Activated CD4-positive, alpha-beta T cell treated with anti-CD3 and anti-CD28 coated beads, Interleukin-2, amount 50 U/mL, for 4 hours (primary cell): ENCODE measurements around the gene DNAJB12.
"Not testable (repeated sequence)": the region's sequence is repeated elsewhere in the genome, so short reads cannot be mapped to it uniquely, and the experiment has no call there.

Experiments
- DNase-seq, 2 experiments: peaks; one replicate each; pipeline ENCODE4 v3.0.0-alpha.2; 2020

Gene DNAJB12

DNA sequence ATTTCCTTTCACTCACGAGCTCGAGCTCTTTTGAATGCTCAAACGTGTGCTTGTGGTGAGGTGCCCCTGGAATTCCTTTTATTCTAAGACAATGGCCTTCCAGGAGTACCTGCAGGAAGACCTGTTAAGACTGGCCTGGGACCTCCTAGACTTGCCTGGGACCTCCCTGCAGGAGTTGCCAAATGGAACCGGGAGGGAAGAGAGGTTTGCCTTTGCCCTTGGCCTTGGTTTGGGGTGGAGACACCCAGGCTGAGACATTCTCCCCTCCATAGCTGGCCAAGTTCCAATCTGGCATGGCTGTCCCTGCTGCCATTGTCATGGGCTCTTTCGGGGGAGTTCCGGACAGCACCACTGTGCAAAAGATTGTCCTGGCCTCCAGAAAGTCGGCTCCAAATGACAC lies 39.7 kb downstream of the DNAJB12 start:
- no peak for DNase-seq

DNA sequence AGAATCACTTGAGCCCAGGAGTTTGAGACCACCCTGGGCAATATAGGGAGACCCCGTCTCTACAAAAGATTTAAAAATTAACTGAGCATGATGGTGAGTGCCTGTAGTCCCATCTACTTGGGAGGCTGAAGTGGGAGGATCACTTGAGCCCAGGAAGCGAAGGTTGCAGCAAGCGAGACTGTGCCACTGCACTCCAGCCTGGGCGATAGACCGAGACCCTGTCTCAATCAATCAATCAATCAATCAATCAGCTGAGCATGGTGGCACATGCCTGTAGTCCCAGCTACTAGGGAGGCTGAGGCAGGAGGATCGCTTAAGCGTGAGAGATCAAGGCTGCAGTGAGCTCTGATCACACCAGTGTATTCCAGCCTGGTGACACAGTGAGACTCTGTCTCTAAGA lies 40.5 kb downstream of the DNAJB12 start:
- DNase-seq = no peak

DNA sequence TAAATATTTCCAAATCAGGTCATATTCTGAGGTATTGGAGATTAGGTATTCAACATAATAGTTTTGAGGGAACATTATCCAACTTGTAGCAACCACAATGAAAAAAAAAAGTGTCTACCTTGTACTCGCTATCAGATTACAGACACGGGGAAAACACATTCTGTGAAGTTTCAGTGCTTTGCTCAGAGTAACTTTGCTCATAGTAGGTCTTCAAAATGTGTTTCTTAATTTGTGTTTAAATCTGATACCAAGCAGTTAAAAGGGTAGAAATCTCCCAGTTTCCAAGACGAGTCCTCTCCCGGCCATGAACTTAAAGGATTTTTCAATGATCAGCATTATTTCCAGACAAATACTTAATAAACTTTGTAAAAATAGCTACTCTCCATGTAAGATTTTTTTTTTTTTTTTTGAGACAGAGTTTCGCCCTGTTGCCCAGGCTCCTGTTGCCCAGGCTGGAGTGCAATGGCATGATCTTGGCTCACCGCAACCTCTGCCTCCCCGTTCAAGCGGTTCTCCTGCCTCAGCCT lies 41.8 kb downstream of the DNAJB12 start:
- DNase-seq = no peak

DNA sequence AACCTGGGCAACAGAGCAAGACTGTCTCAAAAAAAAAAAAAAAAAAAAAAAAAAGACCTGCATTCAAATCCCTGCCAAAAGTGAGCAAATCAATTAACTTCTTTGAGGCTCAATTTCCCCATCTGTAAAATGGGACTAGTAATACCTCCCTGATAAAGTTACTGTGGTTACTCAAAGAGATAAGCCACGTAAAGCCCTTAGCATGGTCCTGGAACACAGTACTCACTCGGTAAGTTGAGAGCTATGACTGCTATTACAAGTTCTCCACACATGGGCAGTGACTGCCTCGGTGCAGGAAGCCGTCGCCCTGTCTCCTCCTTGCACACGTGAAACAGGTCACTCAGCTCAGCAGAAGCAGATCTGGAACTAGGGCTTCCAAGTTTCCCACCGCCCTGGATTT lies 43.1 kb downstream of the DNAJB12 start:
- no peak for DNase-seq

DNA sequence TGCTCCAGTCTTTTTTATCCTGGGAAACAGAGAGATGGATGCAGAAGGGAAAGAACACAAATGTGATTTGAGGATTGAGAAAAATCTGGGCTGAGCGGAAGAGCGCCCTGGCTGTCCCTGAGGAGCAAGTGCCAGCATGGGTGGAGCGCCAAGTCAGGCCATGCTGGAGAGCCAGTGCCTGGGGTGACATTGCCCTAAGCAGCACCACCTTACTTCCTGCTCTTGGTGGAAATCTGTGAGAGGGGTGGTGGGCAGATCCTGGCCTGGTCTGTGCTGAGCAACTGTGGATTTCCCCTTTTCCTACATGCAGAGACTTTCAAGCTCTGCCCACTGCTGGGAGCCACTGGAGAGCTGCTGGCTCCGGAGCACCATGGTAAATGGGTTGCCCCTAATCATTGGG lies 44.1 kb downstream of the DNAJB12 start:
- DNase-seq = no peak

DNA sequence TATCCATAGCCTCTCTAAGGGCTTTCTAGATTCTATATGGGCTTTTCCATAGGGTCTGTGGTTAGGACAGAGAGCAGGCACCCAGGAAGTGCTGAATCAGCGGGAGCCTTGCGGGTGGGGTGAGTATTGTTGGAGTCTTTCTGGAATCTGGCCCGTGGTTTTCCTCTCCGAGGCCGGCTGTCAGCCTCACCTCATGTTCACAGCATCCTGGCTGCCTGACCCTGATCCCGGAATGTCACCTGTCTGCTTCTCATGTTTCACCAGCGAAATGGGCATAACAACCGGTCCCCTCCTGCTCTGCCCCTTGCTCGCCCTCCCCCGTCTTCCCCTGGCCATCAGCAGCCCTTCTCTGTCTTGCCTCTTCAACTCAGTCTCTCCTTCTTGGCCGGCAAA lies 44.5 kb downstream of the DNAJB12 start:
- no peak for DNase-seq

DNA sequence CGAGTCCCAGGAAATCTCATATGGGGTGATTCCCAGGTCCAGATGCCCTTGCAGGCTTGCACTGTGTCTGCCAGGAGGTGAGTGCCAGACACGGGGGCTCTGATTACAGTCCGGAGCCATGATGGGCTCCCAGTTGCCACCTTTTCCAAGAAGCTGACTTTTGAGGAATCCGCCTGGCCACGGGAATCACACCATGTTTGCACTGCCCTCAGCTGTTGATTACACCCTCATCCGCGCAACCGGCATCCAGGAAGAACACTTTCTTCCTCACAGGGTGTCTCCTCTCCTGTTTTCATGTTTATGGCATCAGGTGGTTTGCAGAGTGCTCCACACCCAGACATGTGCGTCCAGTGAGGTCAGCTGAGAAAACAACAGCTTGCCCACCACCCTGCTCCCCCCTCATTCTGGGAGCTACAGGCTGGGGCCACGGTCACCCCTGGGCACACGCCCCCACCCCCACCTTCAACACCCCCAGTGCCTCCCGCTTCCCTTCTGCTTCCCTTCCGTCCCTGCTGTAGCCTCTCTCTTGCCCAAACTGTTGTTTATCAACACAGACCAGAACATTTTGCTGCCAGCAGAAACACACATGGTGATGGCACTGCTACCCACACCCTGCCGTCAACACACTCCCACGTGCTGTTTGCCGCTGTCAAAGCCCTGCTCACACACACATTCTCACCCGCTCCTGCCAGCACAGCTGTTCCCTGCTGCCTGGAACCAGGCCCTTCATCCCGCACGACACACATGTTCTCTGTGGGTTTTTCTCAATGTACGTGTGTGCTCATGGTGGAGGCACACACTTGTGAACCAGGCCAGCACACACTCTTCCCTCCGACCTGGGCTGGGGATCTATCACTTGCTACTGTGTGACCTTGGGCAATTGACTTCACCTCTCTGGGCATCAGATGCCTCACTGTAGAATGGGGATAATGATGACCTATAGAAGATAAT lies 45.2 kb downstream of the DNAJB12 start:
- no peak for DNase-seq

DNA sequence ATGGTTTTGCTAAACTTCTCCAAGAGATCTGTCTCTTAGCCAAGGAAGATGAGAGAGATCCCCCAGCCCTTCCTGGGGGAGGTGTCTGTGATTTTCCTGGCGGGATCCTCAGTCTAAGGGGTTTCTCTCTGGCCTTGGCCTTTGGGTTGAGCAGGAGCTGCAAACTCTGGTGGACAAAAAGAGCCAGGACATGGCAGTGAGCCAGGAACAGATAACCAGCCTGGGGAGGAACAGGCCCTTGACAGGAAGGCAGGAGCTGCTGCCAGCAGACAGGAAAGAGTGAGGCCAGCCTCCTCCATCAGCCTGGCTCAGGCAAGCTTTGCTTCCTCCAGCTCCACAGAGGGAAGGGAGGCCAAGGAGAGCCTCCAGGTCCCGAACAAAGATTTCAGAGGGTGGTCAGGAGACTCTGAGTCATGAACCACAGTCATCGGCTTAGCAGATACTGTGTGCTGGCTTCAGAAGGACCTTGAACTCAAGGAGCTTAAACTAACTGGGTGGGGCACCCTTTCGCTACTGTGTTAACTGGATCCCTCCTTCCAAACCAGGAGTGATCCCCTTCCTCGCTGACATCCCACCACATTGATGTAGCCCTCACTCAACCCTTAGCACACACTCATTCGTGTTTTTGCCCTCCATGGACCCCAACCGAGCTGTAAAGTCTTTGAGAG lies 46.3 kb downstream of the DNAJB12 start:
- DNase-seq = no peak

DNA sequence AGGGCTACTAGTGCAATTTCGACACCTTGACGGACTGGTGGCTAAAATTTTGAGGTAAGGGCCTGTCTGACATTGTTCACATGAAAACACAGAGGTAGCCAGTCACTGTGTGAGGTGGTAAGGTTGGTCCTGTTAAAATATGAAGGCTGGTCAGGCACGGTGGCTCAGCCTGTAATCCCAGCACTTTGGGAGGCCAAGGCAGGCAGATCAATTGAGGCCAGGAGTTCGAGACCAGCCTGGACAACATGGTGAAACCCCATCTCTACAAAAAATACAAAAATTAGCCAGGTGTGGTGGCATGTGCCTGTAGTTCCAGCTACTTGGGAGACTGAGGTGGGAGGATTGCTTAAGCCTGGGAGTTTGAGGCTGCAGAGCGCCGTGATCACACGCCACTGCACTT lies 47.0 kb downstream of the DNAJB12 start:
- DNase-seq = not testable (repeated sequence)

DNA sequence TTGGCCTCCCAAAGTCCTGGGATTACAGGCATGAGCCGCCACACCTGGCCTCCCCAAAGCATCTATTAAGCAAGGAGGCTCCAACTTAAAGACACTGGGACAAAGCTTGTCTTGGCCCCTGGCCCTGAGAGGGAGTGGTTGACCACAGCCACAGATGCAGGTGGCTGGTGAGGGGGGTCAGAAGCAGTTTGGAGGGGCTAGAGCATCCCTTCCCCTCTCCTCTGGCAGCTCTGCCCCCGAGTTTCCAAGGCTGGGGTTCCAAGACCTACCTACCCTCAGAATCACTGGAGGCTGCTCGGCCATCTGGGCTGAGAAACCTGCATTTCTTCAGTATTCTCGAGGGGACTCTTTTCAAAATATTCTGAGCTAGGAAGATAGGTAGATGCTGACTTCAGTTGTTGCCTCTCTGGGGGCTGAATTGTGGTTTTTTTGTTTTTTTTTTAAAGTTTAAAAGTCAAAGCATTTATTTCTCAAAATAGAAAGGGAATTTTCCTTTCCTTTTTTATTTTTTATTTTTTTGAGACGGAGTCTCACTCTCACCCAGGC lies 48.4 kb downstream of the DNAJB12 start:
- DNase-seq = no peak

DNA sequence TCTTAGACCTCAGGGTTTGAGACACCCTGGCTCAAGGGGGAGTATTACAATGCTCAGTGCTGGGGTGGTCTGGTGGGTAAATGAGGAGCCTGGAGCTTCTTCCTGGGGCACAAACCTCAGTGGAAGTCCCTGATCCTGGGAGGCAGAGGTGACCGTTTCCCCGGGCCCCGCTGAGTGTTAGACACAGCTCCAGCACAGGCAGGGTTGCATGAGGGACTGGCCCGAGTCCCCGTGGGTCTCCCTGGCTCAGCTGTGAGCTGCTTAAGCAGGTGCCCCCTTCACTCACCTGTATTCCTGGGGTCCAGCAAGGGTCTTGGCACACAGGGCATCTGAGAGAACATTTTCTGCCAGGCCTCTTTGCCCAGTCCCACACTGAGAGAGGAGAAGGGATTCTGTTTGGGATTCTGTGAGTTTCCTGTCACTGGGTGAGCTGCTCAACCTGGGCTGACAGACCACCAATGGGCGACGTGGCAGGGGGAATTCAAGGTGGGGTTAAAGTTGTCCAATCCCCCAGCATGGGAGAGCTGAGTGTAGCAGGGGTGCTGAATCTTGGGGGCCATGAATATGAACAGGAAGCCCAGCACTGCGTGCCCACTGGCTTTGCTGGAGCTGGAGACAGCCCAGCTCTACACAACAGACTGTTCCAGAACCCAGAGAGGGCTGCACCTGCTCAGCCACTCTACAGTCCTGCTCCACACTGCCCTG lies 51.1 kb downstream of the DNAJB12 start:
- DNase-seq = no peak

DNA sequence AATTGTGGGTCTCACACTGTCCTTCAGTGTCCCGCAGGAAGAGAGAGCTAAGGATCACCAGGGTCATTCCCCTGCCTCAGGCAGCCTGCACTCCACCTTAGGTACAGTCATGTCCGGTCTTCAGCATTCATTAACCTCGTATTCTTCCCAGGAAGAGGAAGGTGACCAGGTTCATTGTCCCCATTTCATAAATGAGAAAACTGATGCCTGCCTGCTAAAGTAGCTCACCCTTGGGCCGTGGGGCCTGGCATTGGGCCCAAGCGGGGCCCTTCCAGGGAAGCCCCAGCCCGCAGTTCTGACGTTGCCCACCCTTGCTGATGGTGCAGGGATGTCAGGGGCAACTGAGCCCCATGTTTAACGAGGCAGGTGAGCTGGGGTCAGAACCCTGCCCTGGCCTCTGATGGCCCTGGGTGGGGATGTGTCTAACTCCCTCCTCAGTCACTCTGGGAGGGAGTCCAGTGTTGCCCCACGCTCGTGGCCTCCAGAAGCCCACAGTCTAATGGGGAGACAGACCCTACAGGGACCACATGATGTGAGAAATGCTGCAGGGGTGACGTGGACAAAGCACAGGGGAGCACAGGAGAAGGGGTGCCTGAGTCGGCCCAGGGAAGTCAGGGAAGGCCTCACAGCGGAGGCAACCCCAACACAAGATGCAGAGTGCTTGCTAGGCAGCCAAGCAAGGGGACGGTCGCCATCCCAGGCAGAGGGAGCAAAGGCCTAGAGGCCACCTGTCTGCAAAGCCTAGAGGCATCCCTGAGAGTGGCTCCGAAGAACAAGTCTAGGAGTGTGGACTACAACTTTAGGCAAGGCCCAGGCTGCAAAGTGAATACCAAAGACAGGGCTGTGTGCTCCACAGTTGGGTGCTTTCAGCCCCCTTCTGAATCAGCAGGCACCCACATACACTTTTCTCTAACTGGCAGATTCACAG lies 55.9 kb downstream of the DNAJB12 start:
- no peak for DNase-seq

DNA sequence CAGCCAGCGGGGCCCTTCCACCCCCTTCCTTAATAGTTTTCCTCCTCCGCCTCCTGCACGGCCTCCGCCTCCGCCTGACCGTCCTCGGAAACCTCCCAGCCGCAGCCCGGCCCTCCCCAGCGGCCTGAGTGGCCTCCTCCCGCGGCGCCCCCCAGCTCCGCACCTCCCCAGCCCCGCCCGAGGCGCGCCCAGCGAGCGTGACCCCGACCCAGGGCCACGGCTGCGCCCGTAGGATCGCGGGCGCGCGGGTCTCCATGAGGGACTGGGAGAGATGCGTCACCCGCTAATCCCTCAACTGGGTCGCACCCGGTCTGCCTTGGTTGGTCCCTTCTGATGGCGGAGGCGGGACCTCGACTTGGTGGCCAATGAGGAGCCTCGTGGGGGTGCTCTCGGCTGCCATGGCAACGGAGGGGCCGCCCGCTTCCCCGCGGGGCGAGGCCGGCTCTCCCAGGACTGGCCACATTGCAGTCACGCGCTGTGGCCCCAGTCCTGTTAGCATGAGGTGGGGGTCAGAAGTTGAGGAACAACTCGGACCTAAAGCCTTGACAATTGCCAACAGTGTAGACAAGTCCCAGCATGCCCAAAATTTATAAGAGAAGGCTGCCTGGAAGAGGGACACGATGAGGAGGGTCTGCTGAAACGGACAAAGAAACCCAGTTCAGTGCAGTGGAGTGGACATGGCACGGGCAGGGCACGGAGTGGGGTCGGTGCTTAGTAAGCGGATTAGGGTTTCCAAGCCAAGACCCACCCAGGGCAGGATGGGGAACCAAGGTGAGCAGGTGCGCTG lies 56.7 kb downstream of the DNAJB12 start:
- peak; percentile 89 to 92 for DNase-seq

DNA sequence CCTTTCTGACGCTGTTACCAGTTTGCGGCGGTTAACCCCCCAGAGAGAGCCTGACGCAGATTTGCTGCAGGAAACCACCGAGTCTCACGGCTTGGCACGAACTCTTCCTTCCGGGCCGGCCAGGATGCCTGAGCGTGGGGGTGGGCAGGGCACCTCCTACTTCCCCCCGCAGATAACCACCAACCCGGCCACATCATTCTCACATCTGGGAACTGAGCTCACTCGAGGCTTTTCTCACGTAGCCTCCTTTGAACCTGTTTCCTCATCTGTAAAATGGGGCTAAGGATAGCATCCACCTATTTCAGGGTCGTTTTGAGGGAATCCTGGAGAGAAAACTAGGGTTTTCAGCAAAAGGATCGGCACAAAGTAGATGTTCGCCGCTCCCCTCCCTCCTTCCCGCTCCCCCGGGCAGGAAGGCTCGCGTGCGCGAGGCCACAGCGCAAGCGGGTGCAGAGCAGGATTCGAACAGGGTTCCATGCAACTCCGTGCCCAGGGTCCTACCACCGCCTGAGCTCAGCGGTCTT lies 57.4 kb downstream of the DNAJB12 start:
- DNase-seq = peak; percentile 94 to 96

DNA sequence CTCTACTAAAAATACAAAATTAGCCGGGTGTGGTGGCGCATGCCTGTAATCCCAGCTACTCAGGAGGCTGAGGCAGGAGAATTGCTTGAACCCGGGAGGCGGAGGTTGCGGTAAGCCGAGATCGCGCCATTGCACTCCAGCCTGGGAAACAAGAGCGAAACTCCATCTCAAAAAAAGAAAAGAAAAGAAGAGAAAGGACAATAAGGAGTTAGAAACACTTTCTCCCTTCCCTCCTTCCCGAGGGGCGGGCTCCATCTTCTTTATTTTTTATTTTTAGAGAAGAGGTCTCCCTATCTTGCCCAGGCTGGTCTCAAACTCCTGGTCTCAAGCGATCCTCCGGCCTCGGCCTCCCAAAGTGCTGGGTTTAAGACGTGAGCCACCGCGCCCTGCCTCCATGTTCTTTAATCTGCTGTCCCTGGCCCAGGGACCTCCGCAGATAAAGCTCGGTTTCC lies 57.9 kb downstream of the DNAJB12 start:
- not testable (repeated sequence) for DNase-seq

DNA sequence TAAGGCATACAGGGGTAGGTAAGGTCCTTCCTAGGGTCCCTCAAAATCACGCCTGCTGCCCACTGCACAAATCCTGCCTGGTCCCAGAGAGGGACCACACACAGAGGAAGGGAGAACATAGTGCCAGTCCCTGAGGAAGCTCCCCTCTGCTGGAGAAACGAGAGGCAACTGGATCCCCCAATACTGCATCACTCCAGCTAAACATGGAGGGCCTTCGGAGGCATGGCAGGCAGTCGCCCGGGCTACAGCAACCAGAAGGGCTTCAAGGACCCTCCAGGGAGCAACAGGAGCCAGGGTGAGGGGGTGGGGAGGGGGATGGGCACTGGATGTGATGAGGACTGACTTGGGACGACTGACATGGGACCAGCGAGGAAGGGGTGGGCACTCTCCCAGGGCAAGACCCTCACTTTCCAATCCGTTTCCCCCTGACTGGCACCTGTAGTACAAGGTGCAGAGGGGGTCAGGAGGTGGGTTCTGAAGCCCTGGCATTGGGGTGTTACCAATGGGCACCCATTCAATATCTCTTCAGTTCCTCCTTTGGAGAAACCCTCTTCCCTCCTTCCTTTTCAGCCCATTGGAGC lies 59.3 kb downstream of the DNAJB12 start:
- DNase-seq = no peak

DNA sequence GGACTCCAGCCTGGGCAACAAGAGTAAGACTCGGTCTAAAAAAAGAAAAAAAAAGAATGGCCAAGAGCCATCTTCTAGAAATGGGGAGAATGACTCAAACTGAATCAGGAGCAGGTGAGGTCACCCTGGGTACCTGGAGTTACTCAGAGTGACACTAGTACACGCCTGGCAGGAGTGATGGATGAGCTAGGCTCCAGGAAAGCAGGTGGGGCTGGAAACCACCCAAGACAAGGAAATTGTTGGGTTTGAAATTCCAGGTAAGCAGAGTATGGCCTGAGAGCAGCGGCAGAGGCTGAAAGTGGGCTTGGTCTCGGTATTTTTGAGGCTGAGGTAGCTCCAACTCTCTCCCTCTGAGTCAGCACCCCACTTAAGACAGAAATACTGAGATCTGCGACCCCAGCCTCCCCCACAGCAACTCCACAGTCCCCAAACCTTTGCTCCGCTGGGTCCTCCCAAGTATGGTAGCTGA lies 62.5 kb downstream of the DNAJB12 start:
- peak; percentile 59 to 68 for DNase-seq

DNA sequence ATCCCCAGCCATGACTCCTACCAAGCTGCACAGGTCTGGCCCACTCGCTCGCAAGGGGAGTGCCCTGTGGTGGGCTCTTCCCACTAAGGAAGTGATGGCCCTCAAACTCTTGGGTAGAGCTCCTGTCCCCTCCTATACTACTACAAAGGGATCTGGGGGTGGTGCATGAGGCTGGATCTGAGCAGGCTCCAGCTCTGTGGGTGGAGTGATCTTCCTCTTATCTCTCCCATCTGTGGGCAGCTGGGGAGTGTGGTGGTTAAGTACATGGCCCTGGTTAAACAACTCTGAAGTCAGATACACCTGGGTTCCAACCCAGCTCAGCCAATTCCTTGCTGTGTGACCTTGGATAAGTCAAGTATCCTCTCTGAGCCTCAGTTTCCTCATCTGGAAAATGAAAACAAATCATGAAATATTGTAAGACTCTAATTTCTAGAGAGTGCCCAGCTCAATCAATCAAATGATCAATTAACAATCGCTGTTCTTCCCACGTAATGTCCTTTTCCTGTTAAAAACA lies 63.6 kb downstream of the DNAJB12 start:
- peak in 1 of 2 experiments; percentile 38 for DNase-seq

DNA sequence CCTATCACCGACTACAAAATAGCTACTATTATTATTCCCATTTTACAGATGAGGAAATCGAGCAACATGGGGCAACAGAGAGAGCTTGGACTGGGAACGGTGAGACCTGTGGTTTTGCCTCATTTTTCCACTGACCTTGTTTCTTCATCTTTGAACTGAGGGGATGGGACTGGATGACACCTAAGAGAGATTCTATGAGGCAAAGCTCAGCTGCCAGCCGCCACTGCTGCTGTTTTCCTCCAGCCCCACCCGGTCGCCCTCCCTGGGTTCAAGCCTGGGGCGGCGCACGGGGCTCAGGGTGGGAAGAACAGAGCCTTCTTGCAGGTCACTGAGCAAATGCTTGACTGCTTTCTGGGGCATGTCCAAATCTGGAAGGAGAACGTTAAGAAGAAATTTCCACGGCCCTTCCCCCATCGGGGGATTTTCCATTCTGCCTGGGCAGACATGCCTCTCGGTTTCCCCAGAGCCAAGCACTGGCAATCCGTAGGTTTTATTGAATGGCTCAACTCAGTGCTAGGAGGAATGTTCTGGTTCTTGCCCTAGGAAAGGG lies 68.7 kb downstream of the DNAJB12 start:
- DNase-seq = no peak

DNA sequence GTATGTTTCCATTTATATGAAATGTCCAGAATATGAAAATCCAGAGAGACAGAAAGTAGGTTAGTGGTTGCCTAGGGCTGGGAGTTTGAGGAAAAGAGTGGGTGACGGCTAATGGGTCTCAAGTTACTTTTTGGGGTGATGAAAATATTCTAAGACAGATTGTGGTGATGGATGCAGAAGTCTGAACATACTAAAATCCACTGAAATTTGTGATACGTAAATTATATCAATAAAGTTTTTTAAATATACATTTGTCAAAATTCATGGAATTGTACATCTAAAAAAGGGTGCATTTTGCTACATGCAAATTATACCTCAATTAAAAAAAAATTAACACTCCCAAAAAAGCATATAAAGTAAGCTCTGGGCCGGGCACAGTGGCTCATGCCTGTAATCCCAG lies 71.6 kb downstream of the DNAJB12 start:
- DNase-seq = no peak
